Gastroesophageal sphincter (tissue), 4 donors: ENCODE measurements around the gene ABCB6. TPM values are rescaled to one million over a fixed set of nuclear protein-coding genes. Genes with fewer than 3 reads are reported as not detected.
A peak's percentile ranks its signal among the peaks of the same experiment; 100 is the strongest.

Experiments
- ATAC-seq: fragments of 150-250 bp; one replicate; pipeline ENCODE4 v1.9.1; 2016; ENCODE audit warnings: mild to moderate bottlenecking, moderate library complexity
- H3K27ac ChIP-seq, 4 donors: fragments of 200-600 bp; sonication (generic) in 3 of 4; 1 replicate in 3 of 4; 2 replicates in 1 of 4; pipeline ENCODE4 v1.5.1; 2016 to 2019
- H3K27me3 ChIP-seq: fragments of 200-600 bp; sonication (generic); one replicate; pipeline ENCODE4 v1.5.1; 2019
- H3K36me3 ChIP-seq, 2 donors: fragments of 200-600 bp; sonication (generic); one replicate each; pipeline ENCODE4 v1.5.1; 2019; ENCODE audit warnings: control low read depth in 1 of 2
- H3K4me1 ChIP-seq, 3 donors: fragments of 200-600 bp; sonication (generic); 1 replicate in 2 of 3; 2 replicates in 1 of 3; pipeline ENCODE4 v1.5.1; 2016 to 2019; ENCODE audit warnings: control low read depth in 2 of 3
- H3K4me3 ChIP-seq, 2 donors: fragments of 200-600 bp; sonication (generic); one replicate each; pipeline ENCODE4 v1.5.1; 2019; ENCODE audit warnings: mild to moderate bottlenecking in 1 of 2, moderate library complexity in 1 of 2
- H3K9me3 ChIP-seq, 3 donors: fragments of 200-600 bp; sonication (generic); one replicate each; pipeline ENCODE4 v1.5.1; 2017 to 2019; ENCODE audit warnings: control low read depth in 2 of 3
- CTCF ChIP-seq, 4 experiments: fragments of 200-600 bp in 2 of 4; fragments of 450-650 bp in 2 of 4; sonication (generic) in 1 of 4; IDR thresholded peaks; one replicate each; pipeline ENCODE4 v1.5.1; 2017 to 2019; ENCODE audit warnings: antibody characterized with exemption in 4 of 4, mild to moderate bottlenecking in 2 of 4, moderate library complexity in 2 of 4
- EP300 ChIP-seq: sonication (generic); formaldehyde crosslinking; IDR thresholded peaks from one replicate; pipeline ENCODE4 v1.6.1; 2017; ENCODE audit warnings: antibody characterized with exemption, mild to moderate bottlenecking
- POLR2A ChIP-seq, 2 donors: fragments of 450-650 bp; IDR thresholded peaks; one replicate each; pipeline ENCODE4 v1.6.1; 2017; ENCODE audit warnings: antibody characterized with exemption in 2 of 2, mild to moderate bottlenecking in 2 of 2, moderate library complexity in 1 of 2
- POLR2AphosphoS5 ChIP-seq: sonication (generic); formaldehyde crosslinking; IDR thresholded peaks from one replicate; pipeline ENCODE4 v1.6.1; 2017; ENCODE audit warnings: antibody characterized with exemption
- WGBS, 2 donors: methylation state at CpG; one replicate each; pipeline ENCODE4 v1.1.5; 2018; ENCODE audit warnings: low coverage in 1 of 2; 5-methylcytosine and 5-hydroxymethylcytosine counted together
- total RNA-seq, 4 donors: library from RNA; depleted of rRNA; stranded (reverse); fragments of >200 nt; gene quantifications; one replicate each; pipeline ENCODE4 v1.1.0, GENCODE V29; 2016

Gene ABCB6
- total RNA-seq, 4 donors from 2014 or later = 11.4 to 19.6 (median 16.8) TPM

- no peaks in the 10 kb centered on the region for H3K27me3 ChIP-seq
- no peaks in the 10 kb centered on the region for H3K9me3 ChIP-seq
- no peak overlapping the region for H3K27ac ChIP-seq
- H3K4me1 ChIP-seq = peaks cover 0 to 39% (median 12%) of the 10 kb centered on the region in 3 donors
- TF ChIP-seq POLR2AphosphoS5 (no peak), EP300 (no peak), CTCF (IDR thresholded peaks at IDR 0.05) (no peak), POLR2A (IDR thresholded peaks at IDR 0.05) (no peak)
- no peak for ATAC-seq
- no peak overlapping the region for H3K4me3 ChIP-seq
- WGBS, 2 donors = 73 to 97% methylated on average over 2 to 11 of the region's 15 CpGs
- H3K36me3 ChIP-seq = peaks cover 0 to 69% of the 10 kb centered on the region in 2 donors
Measured at GRCh38 chr2:219214141-219214540, 4.6 kb downstream of the ABCB6 start.

- TF ChIP-seq POLR2AphosphoS5 = no peak
- no peak for TF ChIP-seq CTCF (IDR thresholded peaks at IDR 0.05)
- no peak for TF ChIP-seq EP300
- no peak for TF ChIP-seq POLR2A (IDR thresholded peaks at IDR 0.05)
- Histone ChIP-seq H3K27me3 (no peaks in the 10 kb centered on the region), H3K4me3 (no peak overlapping the region), H3K4me1 (peaks cover 0 to 39% (median 11%) of the 10 kb centered on the region in 3 donors), H3K27ac (no peak overlapping the region), H3K36me3 (peaks cover 0 to 74% of the 10 kb centered on the region in 2 donors), H3K9me3 (no peaks in the 10 kb centered on the region)
- WGBS, 2 donors = 80 to 90% methylated on average over 2 to 3 of the region's 10 CpGs
- no peak for ATAC-seq
Measured at GRCh38 chr2:219213486-219214071, 5.2 kb downstream of the ABCB6 start.

GRCh38 chr2:219213026-219213415 is 5.7 kb downstream of the ABCB6 start:
- H3K9me3 ChIP-seq = no peaks in the 10 kb centered on the region
- TF ChIP-seq EP300 (no peak), CTCF (IDR thresholded peaks at IDR 0.05) (no peak), POLR2A (IDR thresholded peaks at IDR 0.05) (no peak), POLR2AphosphoS5 (no peak)
- peaks cover 0 to 78% of the 10 kb centered on the region in 2 donors for H3K36me3 ChIP-seq
- H3K4me1 ChIP-seq = peaks cover 0 to 39% (median 9%) of the 10 kb centered on the region in 3 donors
- no peak overlapping the region for H3K4me3 ChIP-seq
- H3K27me3 ChIP-seq = no peaks in the 10 kb centered on the region
- H3K27ac ChIP-seq = no peak overlapping the region
- 86 to 92% methylated on average over 6 of the region's 8 CpGs for WGBS, 2 donors
- ATAC-seq = no peak

- Histone ChIP-seq H3K4me1 (peaks cover 0 to 33% (median 9%) of the 10 kb centered on the region in 3 donors), H3K4me3 (no peak overlapping the region), H3K36me3 (peaks cover 0 to 75% of the 10 kb centered on the region in 2 donors), H3K9me3 (no peaks in the 10 kb centered on the region), H3K27ac (no peak overlapping the region), H3K27me3 (no peaks in the 10 kb centered on the region)
- WGBS, 2 donors = 86 to 87% methylated on average over 3 to 6 of the region's 9 CpGs
- TF ChIP-seq CTCF (IDR thresholded peaks at IDR 0.05) = no peak
- no peak for TF ChIP-seq POLR2AphosphoS5
- no peak for TF ChIP-seq EP300
- TF ChIP-seq POLR2A (IDR thresholded peaks at IDR 0.05) = no peak
- no peak for ATAC-seq
Measured at GRCh38 chr2:219210886-219211362, 7.8 kb downstream of the ABCB6 start.

GRCh38 chr2:219210196-219210885 is 8.4 kb downstream of the ABCB6 start:
- ATAC-seq = no peak
- Histone ChIP-seq H3K36me3 (peaks cover 0 to 70% of the 10 kb centered on the region in 2 donors), H3K27me3 (no peaks in the 10 kb centered on the region), H3K9me3 (no peaks in the 10 kb centered on the region), H3K27ac (peak overlapping the region in 1 of 4 donors; percentile 16), H3K4me1 (peaks cover 0 to 30% (median 9%) of the 10 kb centered on the region in 3 donors), H3K4me3 (no peak overlapping the region)
- TF ChIP-seq POLR2A (IDR thresholded peaks at IDR 0.05) (no peak), CTCF (IDR thresholded peaks at IDR 0.05) (no peak), EP300 (no peak), POLR2AphosphoS5 (no peak)
- WGBS, 2 donors = 69 to 82% methylated on average over 7 to 13 of the region's 24 CpGs
